ENCODE measurements around the gene GRAP2.

GRCh38 chr22:39956932-39957664 lies 56.2 kb downstream of the GRAP2 start:
- TF ChIP-seq CTCF (IDR thresholded peaks at IDR 0.05) (no peak), EZH2 (IDR thresholded peaks at IDR 0.05) (no peak)

Data from neural progenitor cell (in vitro differentiated cells).